HG02943 (cell line): Measurements from ENCODE around the gene URB1.
"Not testable (repeated sequence)": the region's sequence is repeated elsewhere in the genome, so short reads cannot be mapped to it uniquely, and the experiment has no call there.

Experiments used
- ATAC-seq: cut with Tn5 transposase; IDR thresholded peaks from one replicate; pipeline ENCODE4 v1.9.1; 2021; ENCODE audit warnings: mild to moderate bottlenecking, low read depth, moderate library complexity; ENCODE audit not compliant: unreplicated experiment

The URB1 gene

GRCh38 chr21:32300117-32300681 is 92.6 kb downstream of the URB1 start:
- ATAC-seq, result no peak

- no peak for ATAC-seq
Observed at GRCh38 chr21:32299695-32300094, 93.1 kb downstream of the URB1 start.

DNA sequence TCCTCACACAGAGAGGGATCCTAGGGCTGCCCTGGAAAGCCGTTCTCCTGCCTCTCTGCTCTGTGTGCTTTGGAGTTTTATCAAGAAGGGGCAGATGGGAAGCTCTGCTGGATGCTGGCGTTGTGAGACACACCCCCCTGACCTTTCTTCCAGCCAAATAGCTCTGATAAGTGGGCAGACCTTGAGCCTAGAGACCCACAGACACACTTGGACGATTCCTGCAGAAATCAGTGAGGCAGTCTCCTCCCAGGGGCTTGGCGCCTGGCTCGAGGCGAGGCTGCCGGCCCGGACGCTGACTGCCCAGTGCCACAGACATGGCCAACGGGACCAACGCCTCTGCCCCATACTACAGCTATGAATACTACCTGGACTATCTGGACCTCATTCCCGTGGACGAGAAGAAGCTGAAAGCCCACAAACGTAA is 94.1 kb downstream of the URB1 start, which contains the start of gene MRAP:
TSS of gene MRAP (plus strand) at position 198 of the 424 bp plus-strand sequence. CDS start at position 315, 117 bp downstream.
- ATAC-seq, result no peak

- no peak for ATAC-seq
Observed at GRCh38 chr21:32298148-32298559, 94.7 kb downstream of the URB1 start.

- ATAC-seq, result no peak
Observed at GRCh38 chr21:32297449-32297848, 95.4 kb downstream of the URB1 start.

GRCh38 chr21:32285476-32285875 is 107.3 kb downstream of the URB1 start:
- no peak for ATAC-seq

GRCh38 chr21:32282992-32283391 is 109.8 kb downstream of the URB1 start:
- ATAC-seq, result no peak

GRCh38 chr21:32281531-32281930 is 111.3 kb downstream of the URB1 start:
- ATAC-seq, result no peak

GRCh38 chr21:32279377-32279680 is 113.5 kb downstream of the URB1 start:
- ATAC-seq, result peak; percentile 31

DNA sequence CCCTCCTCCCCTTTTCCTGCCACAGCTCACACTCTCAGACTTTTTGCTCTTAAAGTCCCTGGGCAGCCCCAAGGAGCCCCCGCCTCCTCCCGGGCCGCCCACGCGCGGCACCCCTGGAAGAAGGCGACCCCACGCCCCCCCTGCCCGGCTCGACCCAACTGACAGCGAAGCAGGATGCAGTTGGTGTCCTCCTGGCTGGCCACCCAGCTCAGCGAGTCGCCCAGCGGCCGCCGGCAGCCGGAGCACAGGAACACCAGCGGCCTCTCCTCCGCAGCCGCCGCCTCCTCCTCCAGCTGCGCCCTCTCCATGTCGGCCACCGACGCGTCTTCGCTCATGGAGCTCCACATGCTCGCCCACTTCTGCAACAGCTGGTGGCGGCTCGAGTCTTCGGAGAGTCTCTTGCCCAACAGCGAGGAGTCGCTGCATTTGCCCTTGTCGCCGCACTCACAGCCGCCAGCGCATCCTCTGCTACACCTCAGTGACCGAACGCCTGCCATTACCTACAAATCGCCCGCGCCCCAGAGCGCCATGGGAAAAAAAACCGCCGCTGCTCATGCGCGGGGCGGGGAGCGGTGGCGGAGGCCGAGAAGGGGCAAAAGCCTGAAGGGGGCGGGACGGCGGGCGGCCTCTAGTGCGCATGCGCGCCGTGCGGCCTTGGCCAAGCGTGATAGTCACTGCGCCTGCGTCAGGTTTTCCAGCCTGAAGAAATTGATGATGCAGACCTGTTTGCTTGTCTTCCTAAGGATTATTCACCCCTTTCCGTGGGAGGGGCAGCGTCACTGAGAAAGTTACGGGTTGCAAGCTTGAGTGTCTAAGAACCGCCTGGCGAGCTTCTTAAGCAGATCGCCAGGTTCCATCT is 114.1 kb downstream of the URB1 start, which contains the start of gene MIS18A:
TSS of gene MIS18A (minus strand) at position 532 of the 859 bp plus-strand sequence. CDS start at position 497, 35 bp downstream.
- peak; percentile 86 for ATAC-seq

GRCh38 chr21:32278103-32278502 is 114.7 kb downstream of the URB1 start:
- ATAC-seq, result no peak

GRCh38 chr21:32276671-32277070 is 116.1 kb downstream of the URB1 start:
- no peak for ATAC-seq

DNA sequence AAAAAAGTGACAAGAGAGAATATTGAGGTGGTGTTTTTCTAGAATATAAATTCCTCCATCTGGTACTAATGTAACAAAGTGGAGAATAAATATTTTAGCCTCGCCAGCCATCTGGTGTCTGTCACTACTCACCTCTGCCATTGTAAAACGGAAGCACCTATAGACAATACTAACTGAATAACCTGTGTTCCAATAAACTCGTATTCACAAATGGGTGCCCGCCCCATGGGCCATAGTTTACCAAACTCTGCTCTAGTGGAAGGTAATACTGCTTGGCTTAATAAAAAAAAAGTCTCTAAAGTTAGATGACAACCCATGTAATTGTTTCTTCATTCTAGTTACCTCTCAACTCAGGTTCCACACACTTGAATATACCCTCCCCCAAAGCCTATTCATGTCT is 122.1 kb downstream of the URB1 start:
- ATAC-seq, result no peak

- ATAC-seq, result not testable (repeated sequence)
Observed at GRCh38 chr21:32265321-32265720, 127.5 kb downstream of the URB1 start.

- no peak for ATAC-seq
Observed at GRCh38 chr21:32261929-32262328, 130.9 kb downstream of the URB1 start.
